Esophagus muscularis mucosa (tissue), 4 donors: ENCODE data around the gene RXFP1. TPM values are rescaled to one million over a fixed set of nuclear protein-coding genes. Genes with fewer than 3 reads are reported as not detected.

Experiments
- DNase-seq: peaks from one replicate; pipeline ENCODE4 v3.0.0-alpha.2; 2017; ENCODE audit errors: extremely low spot score
- H3K27ac ChIP-seq, 4 donors: fragments of 200-600 bp; sonication (generic); replicated peaks in 1 of 4; 1 replicate in 3 of 4; 2 replicates in 1 of 4; pipeline ENCODE4 v1.5.1; 2016 to 2019; ENCODE audit warnings: mild to moderate bottlenecking in 1 of 4
- H3K27me3 ChIP-seq, 4 donors: fragments of 200-600 bp; sonication (generic); one replicate each; pipeline versions ENCODE4 v1.5.1 to v1.6.0; 2016 to 2019
- H3K36me3 ChIP-seq, 4 donors: fragments of 200-600 bp; sonication (generic); one replicate each; pipeline ENCODE4 v1.5.1; 2016 to 2019
- H3K4me1 ChIP-seq, 4 donors: fragments of 200-600 bp; sonication (generic); one replicate each; pipeline ENCODE4 v1.5.1; 2016 to 2019
- H3K4me3 ChIP-seq, 4 donors: fragments of 200-600 bp; sonication (generic); 1 replicate in 2 of 4; 2 replicates in 2 of 4; pipeline ENCODE4 v1.5.1; 2016 to 2019; ENCODE audit warnings: mild to moderate bottlenecking in 4 of 4, moderate library complexity in 1 of 4
- H3K9me3 ChIP-seq, 4 donors: fragments of 200-600 bp; sonication (generic); 1 replicate in 3 of 4; 2 replicates in 1 of 4; pipeline ENCODE4 v1.5.1; 2016 to 2019
- EP300 ChIP-seq: sonication (generic); formaldehyde crosslinking; IDR thresholded peaks from one replicate; pipeline ENCODE4 v1.6.1; 2017; ENCODE audit warnings: antibody characterized with exemption
- POLR2A ChIP-seq: fragments of 450-650 bp; IDR thresholded peaks from one replicate; pipeline ENCODE4 v1.6.1; 2017; ENCODE audit warnings: antibody characterized with exemption, moderate library complexity, mild to moderate bottlenecking, low read depth
- POLR2AphosphoS5 ChIP-seq, 2 donors: sonication (generic); formaldehyde crosslinking; IDR thresholded peaks; one replicate each; pipeline ENCODE4 v1.6.1; 2017; ENCODE audit warnings: antibody characterized with exemption in 2 of 2
- WGBS: methylation state at CpG from one replicate; pipeline ENCODE4 v1.1.5; 2018; 5-methylcytosine and 5-hydroxymethylcytosine counted together
- intact Hi-C: fragments of 100-400 bp; cut with DNase I; formaldehyde crosslinking; loops from one replicate; pipeline ENCODE4 v1.15.1; 2023
- small RNA-seq, 3 donors: library from RNA; depleted of rRNA; stranded (forward); fragments of <200 nt; gene quantifications; one replicate each; pipeline ENCODE3, GENCODE V24; 2016
- total RNA-seq, 4 donors: library from RNA; depleted of rRNA; stranded (reverse); fragments of >200 nt; gene quantifications; one replicate each; pipeline versions ENCODE4 v1.1.0 to v1.2.1, GENCODE V29; 2016
- TF ChIP-seq, protein P1 (sequence below), 3 experiments: fragments of 200-600 bp in 2 of 3; fragments of 450-650 bp in 1 of 3; sonication (generic) in 2 of 3; IDR thresholded peaks; one replicate each; pipeline ENCODE4 v1.5.1; 2017 to 2019; ENCODE audit warnings: antibody characterized with exemption in 3 of 3, mild to moderate bottlenecking in 2 of 3, moderate library complexity in 1 of 3

RXFP1 gene
- total RNA-seq, 4 donors from 2014 or later = not detected

DNA sequence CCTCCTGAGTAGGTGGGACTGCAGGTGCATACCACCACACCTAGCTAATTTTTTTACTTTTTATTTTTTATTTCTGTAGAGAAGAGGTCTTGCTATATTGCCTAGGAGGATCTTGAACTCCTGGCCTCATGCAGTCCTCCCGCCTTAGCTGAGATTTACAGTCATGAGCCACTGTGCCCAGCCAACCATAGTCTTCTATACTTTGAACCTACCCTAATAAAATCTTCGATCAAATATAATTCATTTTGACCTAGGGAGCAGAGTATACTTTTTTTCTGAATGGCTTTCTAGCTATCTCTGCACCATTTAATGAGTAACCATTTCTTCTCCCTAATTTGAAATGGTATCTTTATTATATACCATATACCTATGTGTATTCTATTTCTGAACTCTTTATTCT lies 157.1 kb downstream of the RXFP1 start:
- Histone ChIP-seq H3K4me1 (peaks cover 5 to 11% (median 7%) of the 10 kb centered on the region in 4 donors), H3K27ac (no peak overlapping the region), H3K9me3 (no peaks in the 10 kb centered on the region), H3K4me3 (no peak overlapping the region), H3K27me3 (no peaks in the 10 kb centered on the region), H3K36me3 (peaks cover 0 to 20% (median 8%) of the 10 kb centered on the region in 4 donors)
- TF ChIP-seq EP300 (no peak), POLR2A (no peak), POLR2AphosphoS5 (IDR thresholded peaks at IDR 0.05) (no peak)
- TF ChIP-seq, protein P1, sequence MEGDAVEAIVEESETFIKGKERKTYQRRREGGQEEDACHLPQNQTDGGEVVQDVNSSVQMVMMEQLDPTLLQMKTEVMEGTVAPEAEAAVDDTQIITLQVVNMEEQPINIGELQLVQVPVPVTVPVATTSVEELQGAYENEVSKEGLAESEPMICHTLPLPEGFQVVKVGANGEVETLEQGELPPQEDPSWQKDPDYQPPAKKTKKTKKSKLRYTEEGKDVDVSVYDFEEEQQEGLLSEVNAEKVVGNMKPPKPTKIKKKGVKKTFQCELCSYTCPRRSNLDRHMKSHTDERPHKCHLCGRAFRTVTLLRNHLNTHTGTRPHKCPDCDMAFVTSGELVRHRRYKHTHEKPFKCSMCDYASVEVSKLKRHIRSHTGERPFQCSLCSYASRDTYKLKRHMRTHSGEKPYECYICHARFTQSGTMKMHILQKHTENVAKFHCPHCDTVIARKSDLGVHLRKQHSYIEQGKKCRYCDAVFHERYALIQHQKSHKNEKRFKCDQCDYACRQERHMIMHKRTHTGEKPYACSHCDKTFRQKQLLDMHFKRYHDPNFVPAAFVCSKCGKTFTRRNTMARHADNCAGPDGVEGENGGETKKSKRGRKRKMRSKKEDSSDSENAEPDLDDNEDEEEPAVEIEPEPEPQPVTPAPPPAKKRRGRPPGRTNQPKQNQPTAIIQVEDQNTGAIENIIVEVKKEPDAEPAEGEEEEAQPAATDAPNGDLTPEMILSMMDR (IDR thresholded peaks at IDR 0.05) = no peak
- intact Hi-C loops = no loop called here
- 94% methylated on average over 2 of the region's 2 CpGs for WGBS
- DNase-seq = no peak

- TF ChIP-seq, protein P1 (IDR thresholded peaks at IDR 0.05) = no peak
- TF ChIP-seq POLR2A (no peak), POLR2AphosphoS5 (IDR thresholded peaks at IDR 0.05) (no peak), EP300 (no peak)
- 68% methylated on average over 1 of the region's 1 CpG for WGBS
- H3K36me3 ChIP-seq = peaks cover 8 to 48% (median 28%) of the 10 kb centered on the region in 4 donors
- H3K4me1 ChIP-seq = peaks cover 0 to 10% (median 0%) of the 10 kb centered on the region in 4 donors
- H3K27me3 ChIP-seq = no peaks in the 10 kb centered on the region
- no peak for DNase-seq
- H3K9me3 ChIP-seq = no peaks in the 10 kb centered on the region
- H3K4me3 ChIP-seq = no peak overlapping the region
- intact Hi-C loops = no loop called here
- H3K27ac ChIP-seq = no peak overlapping the region
These were observed 159.9 kb downstream of the RXFP1 start for GRCh38 chr4:158681629-158682028.

GRCh38 chr4:158682066-158682465 lies 160.4 kb downstream of the RXFP1 start:
- intact Hi-C loops = no loop called here
- Histone ChIP-seq H3K4me1 (peaks cover 0 to 10% (median 0%) of the 10 kb centered on the region in 4 donors), H3K27me3 (no peaks in the 10 kb centered on the region), H3K27ac (no peak overlapping the region), H3K9me3 (no peaks in the 10 kb centered on the region), H3K4me3 (no peak overlapping the region), H3K36me3 (peaks cover 8 to 52% (median 30%) of the 10 kb centered on the region in 4 donors)
- no peak for DNase-seq
- WGBS = 54% methylated on average over 2 of the region's 2 CpGs
- TF ChIP-seq, protein P1 (IDR thresholded peaks at IDR 0.05) = no peak
- no peak for TF ChIP-seq POLR2AphosphoS5 (IDR thresholded peaks at IDR 0.05)
- no peak for TF ChIP-seq POLR2A
- no peak for TF ChIP-seq EP300

DNA sequence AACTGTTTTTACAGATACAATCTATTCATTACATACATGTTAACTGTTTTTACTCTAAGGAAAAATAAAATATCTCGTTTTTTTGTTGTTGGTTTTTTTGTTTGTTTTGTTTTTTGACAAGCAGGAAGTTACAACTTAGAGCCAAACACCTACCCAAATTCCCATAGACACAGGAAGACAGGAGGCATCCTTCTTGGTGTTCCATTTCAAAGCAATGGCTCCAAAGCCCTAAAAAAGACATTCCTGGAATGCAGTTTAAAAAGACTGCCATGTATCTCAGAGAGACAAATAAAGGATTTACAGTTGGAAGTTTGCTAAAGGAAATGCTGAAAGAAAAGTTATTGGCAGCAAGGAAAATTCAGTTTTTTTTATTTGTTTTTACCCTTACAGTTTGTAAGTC lies 167.1 kb downstream of the RXFP1 start:
- no peak overlapping the region for H3K4me3 ChIP-seq
- no peak for DNase-seq
- H3K27ac ChIP-seq = no peak overlapping the region
- no peaks in the 10 kb centered on the region for H3K27me3 ChIP-seq
- peaks cover 23 to 94% (median 59%) of the 10 kb centered on the region in 4 donors for H3K36me3 ChIP-seq
- peaks cover 0 to 4% (median 0%) of the 10 kb centered on the region in 4 donors for H3K4me1 ChIP-seq
- intact Hi-C loops = no loop called here
- WGBS = 88% methylated on average over 1 of the region's 1 CpG
- no peaks in the 10 kb centered on the region for H3K9me3 ChIP-seq
- TF ChIP-seq EP300 = no peak
- no peak for TF ChIP-seq POLR2A
- TF ChIP-seq, protein P1 (IDR thresholded peaks at IDR 0.05) = no peak
- no peak for TF ChIP-seq POLR2AphosphoS5 (IDR thresholded peaks at IDR 0.05)

Small RNAs within 50 kb of the gene (small RNA-seq; reads per million reads assigned to genes)
- gene RF00012 = 0 reads per million in 3 donors

Other genes starting within 250 kb of the RXFP1 start
- 1 to 10 TPM; 2.4 to 4.6 (median 3.2) TPM for gene C4orf46, start 150.0 kb downstream of the RXFP1 start, total RNA-seq
- 10 to 100 TPM; 33.4 to 40.1 (median 35.6) TPM for gene ETFDH, start 150.4 kb downstream of the RXFP1 start, total RNA-seq
- 10 to 100 TPM; 17.1 to 29.0 (median 25.8) TPM for gene PPID, start 201.5 kb downstream of the RXFP1 start, total RNA-seq
- gene FNIP2, start 247.1 kb downstream of the RXFP1 start, total RNA-seq = 10 to 100 TPM; 80.0 to 97.7 (median 87.4) TPM